OCI-LY7 (cell line): ENCODE measurements around the gene WDR91.

ENCODE experiments used
- CTCF ChIP-seq: fragments of 200-600 bp; sonication (generic); conservative IDR thresholded peaks from 2 replicates; pipeline ENCODE4 v1.5.1; 2014; ENCODE audit warnings: mild to moderate bottlenecking, antibody characterized with exemption, low read length, moderate library complexity, mixed read lengths
- EZH2phosphoT487 ChIP-seq: fragments of 200-600 bp; sonication (generic); IDR thresholded peaks from 2 replicates; pipeline ENCODE4 v1.6.1; 2018; ENCODE audit warnings: low read depth, borderline replicate concordance, mild to moderate bottlenecking, mixed run types, antibody characterized with exemption, low read length, moderate library complexity, mixed read lengths

- no peak for TF ChIP-seq CTCF
- TF ChIP-seq EZH2phosphoT487, result no peak
Measured at GRCh38 chr7:135199439-135199838, 11.9 kb downstream of the WDR91 start.
